Spleen (tissue), 7 donors: ENCODE results near the gene UBE3B.

Source experiments
- CTCF ChIP-seq, 11 experiments: fragments of 200-600 bp in 7 of 11; fragments of 450-650 bp in 4 of 11; sonication (generic) in 4 of 11; IDR thresholded peaks in 8 of 11; conservative IDR thresholded peaks in 3 of 11; 1 replicate in 7 of 11; 2 replicates in 4 of 11; pipeline versions ENCODE4 v1.4.0 to v1.8.0; 2016 to 2021; ENCODE audit warnings: antibody characterized with exemption in 11 of 11, inconsistent platforms in 4 of 11, mild to moderate bottlenecking in 1 of 11
- POLR2A ChIP-seq, 3 donors: fragments of 450-650 bp; IDR thresholded peaks; one replicate each; pipeline ENCODE4 v1.5.1; 2017; ENCODE audit warnings: antibody characterized with exemption in 3 of 3, mild to moderate bottlenecking in 1 of 3
- POLR2AphosphoS5 ChIP-seq, 3 donors: sonication (generic); formaldehyde crosslinking; IDR thresholded peaks; one replicate each; pipeline ENCODE4 v1.5.1; 2017; ENCODE audit warnings: antibody characterized with exemption in 3 of 3
- donor health status: DM: no; HTN: no; CAD: no; lungs with moderate emphysema.
- donor health status: DM: no; HTN: no; CAD: no.
- donor health status: DM: no; HTN: no; CAD: no.

DNA sequence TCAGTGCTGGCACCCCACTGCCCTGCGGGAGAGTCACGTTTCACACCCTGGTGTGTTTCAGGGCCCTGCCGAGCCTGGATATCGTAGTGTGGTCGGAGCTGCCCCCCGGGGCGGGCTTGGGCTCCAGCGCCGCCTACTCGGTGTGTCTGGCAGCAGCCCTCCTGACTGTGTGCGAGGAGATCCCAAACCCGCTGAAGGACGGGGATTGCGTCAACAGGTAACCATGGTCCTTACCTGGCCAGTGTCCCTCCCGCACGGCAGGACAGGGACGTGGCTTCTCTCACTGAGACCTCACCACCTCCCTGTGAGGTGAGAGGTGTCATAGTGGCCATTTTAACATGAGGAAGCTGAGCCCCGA is 103.9 kb downstream of the UBE3B start:
- TF ChIP-seq POLR2AphosphoS5 (IDR thresholded peaks at IDR 0.05) (no peak), CTCF (IDR thresholded peaks at IDR 0.05 in 8 of 11, conservative IDR thresholded peaks at IDR 0.05 in 3 of 11) (no peak), POLR2A (IDR thresholded peaks at IDR 0.05) (no peak)
